ENCODE results near the gene EYA3.

DNA sequence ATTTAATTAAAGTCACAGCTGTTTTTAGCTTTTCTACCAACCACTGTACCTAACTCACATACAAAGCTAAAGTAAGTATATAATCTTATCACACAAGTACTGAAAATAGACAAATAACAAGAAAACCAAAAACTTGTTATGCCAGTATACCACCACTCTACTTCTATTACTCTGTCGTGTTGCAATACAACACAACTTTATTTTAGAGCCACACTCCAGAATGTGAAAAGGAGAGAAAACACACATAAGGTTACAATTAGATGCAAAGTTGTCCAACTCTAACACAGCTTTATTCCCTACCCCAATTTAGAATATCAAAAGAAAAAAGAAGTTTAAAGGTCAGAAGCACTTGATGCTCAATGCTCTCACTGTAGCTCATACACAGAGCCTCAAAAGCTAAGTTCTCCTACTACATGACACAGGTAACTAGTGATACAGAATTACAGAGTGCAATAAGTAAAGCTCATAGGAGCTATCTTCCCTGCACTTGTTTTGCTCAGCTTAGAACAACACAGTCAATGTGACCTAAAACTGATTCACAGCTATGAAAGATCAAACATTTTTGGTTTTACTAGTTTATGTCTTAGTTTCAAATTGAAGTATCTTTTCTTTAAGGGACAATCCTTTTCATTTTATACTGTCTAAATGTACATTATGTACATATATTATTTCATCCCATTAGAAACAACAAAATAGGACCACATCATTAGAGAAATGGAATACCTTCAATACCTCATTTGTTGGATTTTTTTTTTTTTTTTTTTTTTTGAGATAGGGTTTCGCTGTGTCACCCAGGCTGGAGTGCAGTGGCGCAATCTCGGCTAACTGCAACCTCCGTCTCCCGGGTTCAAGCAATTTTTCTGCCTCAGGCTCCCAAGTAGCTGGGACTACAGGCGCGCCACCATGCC, 29.2 kb downstream of the EYA3 start:
- no peak for TF ChIP-seq EMX1 (CRISPR knock-in tag; IDR thresholded peaks at IDR 0.05)
- TF ChIP-seq, protein P1, sequence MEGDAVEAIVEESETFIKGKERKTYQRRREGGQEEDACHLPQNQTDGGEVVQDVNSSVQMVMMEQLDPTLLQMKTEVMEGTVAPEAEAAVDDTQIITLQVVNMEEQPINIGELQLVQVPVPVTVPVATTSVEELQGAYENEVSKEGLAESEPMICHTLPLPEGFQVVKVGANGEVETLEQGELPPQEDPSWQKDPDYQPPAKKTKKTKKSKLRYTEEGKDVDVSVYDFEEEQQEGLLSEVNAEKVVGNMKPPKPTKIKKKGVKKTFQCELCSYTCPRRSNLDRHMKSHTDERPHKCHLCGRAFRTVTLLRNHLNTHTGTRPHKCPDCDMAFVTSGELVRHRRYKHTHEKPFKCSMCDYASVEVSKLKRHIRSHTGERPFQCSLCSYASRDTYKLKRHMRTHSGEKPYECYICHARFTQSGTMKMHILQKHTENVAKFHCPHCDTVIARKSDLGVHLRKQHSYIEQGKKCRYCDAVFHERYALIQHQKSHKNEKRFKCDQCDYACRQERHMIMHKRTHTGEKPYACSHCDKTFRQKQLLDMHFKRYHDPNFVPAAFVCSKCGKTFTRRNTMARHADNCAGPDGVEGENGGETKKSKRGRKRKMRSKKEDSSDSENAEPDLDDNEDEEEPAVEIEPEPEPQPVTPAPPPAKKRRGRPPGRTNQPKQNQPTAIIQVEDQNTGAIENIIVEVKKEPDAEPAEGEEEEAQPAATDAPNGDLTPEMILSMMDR (IDR thresholded peaks at IDR 0.05), result no peak
- no peak for TF ChIP-seq NFYB (CRISPR knock-in tag; conservative IDR thresholded peaks at IDR 0.05; ENCODE audit: low read depth)
- TF ChIP-seq CBFB (CRISPR knock-in tag; IDR thresholded peaks at IDR 0.05; ENCODE audit: low read depth), result no peak
- TF ChIP-seq JUN (CRISPR knock-in tag; IDR thresholded peaks at IDR 0.05), result no peak
- TF ChIP-seq IRF2 (CRISPR knock-in tag; IDR thresholded peaks at IDR 0.05; ENCODE audit: borderline replicate concordance, low read depth), result no peak
- TF ChIP-seq, protein P2, sequence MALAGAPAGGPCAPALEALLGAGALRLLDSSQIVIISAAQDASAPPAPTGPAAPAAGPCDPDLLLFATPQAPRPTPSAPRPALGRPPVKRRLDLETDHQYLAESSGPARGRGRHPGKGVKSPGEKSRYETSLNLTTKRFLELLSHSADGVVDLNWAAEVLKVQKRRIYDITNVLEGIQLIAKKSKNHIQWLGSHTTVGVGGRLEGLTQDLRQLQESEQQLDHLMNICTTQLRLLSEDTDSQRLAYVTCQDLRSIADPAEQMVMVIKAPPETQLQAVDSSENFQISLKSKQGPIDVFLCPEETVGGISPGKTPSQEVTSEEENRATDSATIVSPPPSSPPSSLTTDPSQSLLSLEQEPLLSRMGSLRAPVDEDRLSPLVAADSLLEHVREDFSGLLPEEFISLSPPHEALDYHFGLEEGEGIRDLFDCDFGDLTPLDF (CRISPR knock-in tag; IDR thresholded peaks at IDR 0.05), result no peak
- TF ChIP-seq CREM (CRISPR knock-in tag; IDR thresholded peaks at IDR 0.05), result no peak
- no peak for TF ChIP-seq FOXK1 (CRISPR knock-in tag; IDR thresholded peaks at IDR 0.05)
- no peak for TF ChIP-seq JAZF1 (CRISPR knock-in tag; IDR thresholded peaks at IDR 0.05)

All from WTC11 (cell line).